Activated gamma-delta T cell (primary cell): Measurements from ENCODE around the gene GLRA3.
"Not testable (repeated sequence)": the region's sequence is repeated elsewhere in the genome, so short reads cannot be mapped to it uniquely, and the experiment has no call there.

Source experiments
- DNase-seq: peaks from one replicate; lab custom pipeline; 2025; lab: John Stamatoyannopoulos, UW

The GLRA3 gene

GRCh38 chr4:174654634-174655033, 174.4 kb downstream of the GLRA3 start:
- DNase-seq, result no peak

GRCh38 chr4:174650711-174651355, 178.2 kb downstream of the GLRA3 start:
- no peak for DNase-seq

- no peak for DNase-seq
Observed at GRCh38 chr4:174648812-174649211, 180.2 kb downstream of the GLRA3 start.

GRCh38 chr4:174646326-174646725, 182.7 kb downstream of the GLRA3 start:
- DNase-seq, result no peak

- no peak for DNase-seq
Observed at GRCh38 chr4:174640146-174640545, 188.9 kb downstream of the GLRA3 start.

- no peak for DNase-seq
Observed at GRCh38 chr4:174635732-174636131, 193.3 kb downstream of the GLRA3 start.

- no peak for DNase-seq
Observed at GRCh38 chr4:174633399-174633798, 195.6 kb downstream of the GLRA3 start.

GRCh38 chr4:174631901-174632758, 196.9 kb downstream of the GLRA3 start:
- DNase-seq, result no peak

GRCh38 chr4:174629907-174630450, 199.1 kb downstream of the GLRA3 start:
- not testable (repeated sequence) for DNase-seq

GRCh38 chr4:174629265-174629664, 199.8 kb downstream of the GLRA3 start:
- no peak for DNase-seq

- DNase-seq, result no peak
Observed at GRCh38 chr4:174628191-174628590, 200.9 kb downstream of the GLRA3 start.

- DNase-seq, result no peak
Observed at GRCh38 chr4:174627473-174627872, 201.6 kb downstream of the GLRA3 start.

- no peak for DNase-seq
Observed at GRCh38 chr4:174626342-174627008, 202.6 kb downstream of the GLRA3 start.

- no peak for DNase-seq
Observed at GRCh38 chr4:174616661-174617060, 212.4 kb downstream of the GLRA3 start.

- DNase-seq, result no peak
Observed at GRCh38 chr4:174613979-174614378, 215.1 kb downstream of the GLRA3 start.

- no peak for DNase-seq
Observed at GRCh38 chr4:174611792-174612191, 217.3 kb downstream of the GLRA3 start.

GRCh38 chr4:174607792-174608191, 221.3 kb downstream of the GLRA3 start:
- DNase-seq, result no peak

GRCh38 chr4:174604198-174604597, 224.8 kb downstream of the GLRA3 start:
- no peak for DNase-seq

- no peak for DNase-seq
Observed at GRCh38 chr4:174600391-174600790, 228.7 kb downstream of the GLRA3 start.

GRCh38 chr4:174598800-174599199, 230.2 kb downstream of the GLRA3 start:
- no peak for DNase-seq

- no peak for DNase-seq
Observed at GRCh38 chr4:174596513-174596912, 232.5 kb downstream of the GLRA3 start.

- DNase-seq, result no peak
Observed at GRCh38 chr4:174595141-174595929, 233.7 kb downstream of the GLRA3 start.
